ENCODE measurements around the gene MCF2L2. TPM values are rescaled to one million over a fixed set of nuclear protein-coding genes. Genes with fewer than 3 reads are reported as not detected.

MCF2L2 gene
- total and polyA plus RNA-seq, 2 experiments from 2014 or later, result 6.7 to 14.6 TPM

GRCh38 chr3:183247011-183247589, 181.3 kb downstream of the MCF2L2 start (continued):
- TF ChIP-seq CTCF (conservative IDR thresholded peaks at IDR 0.05; ENCODE audit: low read depth in 2 of 2) (no peak), POLR2AphosphoS5 (IDR thresholded peaks at IDR 0.05; ENCODE audit: low read depth) (no peak), ZNF331 (CRISPR knock-in tag; IDR thresholded peaks at IDR 0.05; ENCODE audit: low read depth) (no peak), EZH2phosphoT487 (IDR thresholded peaks at IDR 0.05; ENCODE audit: unreplicated experiment) (no peak)
- TF ChIP-seq, protein P1, sequence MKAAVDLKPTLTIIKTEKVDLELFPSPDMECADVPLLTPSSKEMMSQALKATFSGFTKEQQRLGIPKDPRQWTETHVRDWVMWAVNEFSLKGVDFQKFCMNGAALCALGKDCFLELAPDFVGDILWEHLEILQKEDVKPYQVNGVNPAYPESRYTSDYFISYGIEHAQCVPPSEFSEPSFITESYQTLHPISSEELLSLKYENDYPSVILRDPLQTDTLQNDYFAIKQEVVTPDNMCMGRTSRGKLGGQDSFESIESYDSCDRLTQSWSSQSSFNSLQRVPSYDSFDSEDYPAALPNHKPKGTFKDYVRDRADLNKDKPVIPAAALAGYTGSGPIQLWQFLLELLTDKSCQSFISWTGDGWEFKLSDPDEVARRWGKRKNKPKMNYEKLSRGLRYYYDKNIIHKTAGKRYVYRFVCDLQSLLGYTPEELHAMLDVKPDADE (IDR thresholded peaks at IDR 0.05), result no peak

DNA sequence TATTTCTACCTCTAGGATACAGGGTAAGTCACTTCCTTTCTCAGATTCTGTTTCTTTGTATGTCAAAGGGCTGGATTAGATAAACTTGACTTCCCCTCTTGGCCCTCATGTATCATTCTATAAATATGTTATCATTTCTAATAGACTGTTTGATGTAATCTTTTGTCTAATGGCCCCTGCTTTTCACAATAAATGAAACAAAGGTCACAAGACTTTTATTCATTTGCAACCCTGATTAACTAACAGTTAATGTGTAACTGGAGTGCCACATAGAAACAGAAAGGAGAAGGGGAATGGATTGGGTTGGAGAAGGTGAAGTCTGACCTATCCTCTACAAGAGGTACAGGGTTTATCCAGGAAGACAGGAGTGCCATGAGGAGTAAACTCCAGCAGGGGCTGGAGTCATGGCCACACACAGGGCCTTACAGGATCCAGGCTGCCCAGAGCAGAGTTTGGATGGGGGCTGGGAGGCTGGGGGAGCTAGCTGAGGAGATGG, 183.4 kb downstream of the MCF2L2 start:
- 0 out of 2 replicates have a peak, but pooled peaks cover 5% of the 10 kb centered on the region for H3K36me3 ChIP-seq (ENCODE audit: insufficient read depth)

DNA sequence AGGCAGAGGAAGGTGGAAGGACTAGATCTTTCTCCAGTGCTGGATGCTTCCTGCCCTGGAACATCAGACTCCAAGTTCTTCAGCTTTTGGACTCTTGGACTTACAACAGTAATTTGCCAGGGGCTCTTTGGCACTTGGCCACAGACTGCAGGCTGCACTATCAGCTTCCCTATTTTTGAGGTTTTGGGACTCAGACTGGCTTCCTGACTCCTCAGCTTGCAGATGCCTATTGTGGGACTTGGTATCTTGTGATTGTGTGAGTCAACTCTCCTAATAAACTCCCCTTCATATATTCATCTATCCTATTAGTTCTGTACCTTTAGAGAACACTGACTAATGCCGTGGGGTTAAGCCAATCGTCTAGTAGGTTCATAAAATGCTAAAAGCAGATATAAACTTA, 184.2 kb downstream of the MCF2L2 start:
- no peaks in the 10 kb centered on the region for H3K9me2 ChIP-seq (ENCODE audit: insufficient read depth)
- H3K4me1 ChIP-seq (ENCODE audit: insufficient read depth), result peaks cover 13% of the 10 kb centered on the region
- H3K9me3 Mint-ChIP-seq, result peaks cover 38% of the 10 kb centered on the region
- H3K27ac ChIP-seq (ENCODE audit: low read depth), result no peak overlapping the region
- no peak for ATAC-seq
- no peak for DNase-seq (ENCODE audit: low spot score)
- H4K20me1 ChIP-seq (replicated peaks; ENCODE audit: insufficient read depth), result no peaks in the 10 kb centered on the region
- H3K4me1 Mint-ChIP-seq, result peaks cover 19% of the 10 kb centered on the region
- no peaks in the 10 kb centered on the region for H3K27me3 ChIP-seq (ENCODE audit: insufficient read depth)
- no peak overlapping the region for H3K4me3 ChIP-seq
- H3K36me3 Mint-ChIP-seq (ENCODE audit: low read depth), result peaks cover 30% of the 10 kb centered on the region
- no peaks in the 10 kb centered on the region for H3K79me2 ChIP-seq (replicated peaks; ENCODE audit: insufficient read depth)
- no peak overlapping the region for H2AFZ ChIP-seq
- no peak overlapping the region for H3K4me3 Mint-ChIP-seq
- no peaks in the 10 kb centered on the region for H3F3A ChIP-seq (replicated peaks; ENCODE audit: low read depth)
- H3K27ac Mint-ChIP-seq, result no peak overlapping the region
- no peak overlapping the region for H3K4me2 ChIP-seq
- H3K27me3 Mint-ChIP-seq (ENCODE audit: insufficient read depth, low read depth, poor library complexity), result peaks cover 6% of the 10 kb centered on the region
- 0 out of 2 replicates have a peak, but pooled peaks cover 5% of the 10 kb centered on the region for H3K36me3 ChIP-seq (ENCODE audit: insufficient read depth)
- TF ChIP-seq NANOG (IDR thresholded peaks at IDR 0.05; ENCODE audit: borderline replicate concordance) (no peak), ZNF331 (CRISPR knock-in tag; IDR thresholded peaks at IDR 0.05; ENCODE audit: low read depth) (no peak)

More for the DNA sequence above, 183.4 kb downstream of the MCF2L2 start:
- Mint-ChIP-seq H3K4me3 (no peak overlapping the region), H3K36me3 (ENCODE audit: low read depth) (peaks cover 30% of the 10 kb centered on the region), H3K4me1 (peaks cover 26% of the 10 kb centered on the region), H3K9me3 (peaks cover 38% of the 10 kb centered on the region), H3K27ac (no peak overlapping the region; the same call in 1 of the 2 replicates), H3K27me3 (ENCODE audit: insufficient read depth, low read depth, poor library complexity) (peaks cover 4% of the 10 kb centered on the region)
- H4K20me1 ChIP-seq (replicated peaks; ENCODE audit: insufficient read depth), result no peaks in the 10 kb centered on the region
- peak; percentile 74 for ATAC-seq
- peaks cover 17% of the 10 kb centered on the region for H3K4me1 ChIP-seq (ENCODE audit: insufficient read depth)
- TF ChIP-seq ZNF114 (CRISPR knock-in tag; IDR thresholded peaks at IDR 0.05) (no peak), EZH2 (IDR thresholded peaks at IDR 0.05; ENCODE audit: low read depth, unreplicated experiment) (no peak), ZNF331 (CRISPR knock-in tag; IDR thresholded peaks at IDR 0.05; ENCODE audit: low read depth) (no peak), POLR2AphosphoS5 (IDR thresholded peaks at IDR 0.05; ENCODE audit: low read depth) (no peak), NANOG (IDR thresholded peaks at IDR 0.05; ENCODE audit: borderline replicate concordance) (no peak)
- TF ChIP-seq, protein P1 (IDR thresholded peaks at IDR 0.05), result no peak
- no peak overlapping the region for H3K27ac ChIP-seq (ENCODE audit: low read depth)
- H3F3A ChIP-seq (replicated peaks; ENCODE audit: low read depth), result no peaks in the 10 kb centered on the region
- H3K79me2 ChIP-seq (replicated peaks; ENCODE audit: insufficient read depth), result no peaks in the 10 kb centered on the region
- peak; percentile 46 for DNase-seq (ENCODE audit: low spot score)
- H3K27me3 ChIP-seq (ENCODE audit: insufficient read depth), result no peaks in the 10 kb centered on the region
- no peak overlapping the region for H3K4me3 ChIP-seq
- no peak overlapping the region for H2AFZ ChIP-seq
- H3K9me2 ChIP-seq (ENCODE audit: insufficient read depth), result no peaks in the 10 kb centered on the region
- no peak overlapping the region for H3K4me2 ChIP-seq

Measured in GM23338 (cell line).